ENCODE measurements around the gene TXNIP. TPM values are rescaled to one million over a fixed set of nuclear protein-coding genes. Genes with fewer than 3 reads are reported as not detected.
"Not testable (repeated sequence)": the region's sequence is repeated elsewhere in the genome, so short reads cannot be mapped to it uniquely, and the experiment has no call there.

The TXNIP gene
- total RNA-seq, 1 donor from 2014 or later = 129 TPM

DNA sequence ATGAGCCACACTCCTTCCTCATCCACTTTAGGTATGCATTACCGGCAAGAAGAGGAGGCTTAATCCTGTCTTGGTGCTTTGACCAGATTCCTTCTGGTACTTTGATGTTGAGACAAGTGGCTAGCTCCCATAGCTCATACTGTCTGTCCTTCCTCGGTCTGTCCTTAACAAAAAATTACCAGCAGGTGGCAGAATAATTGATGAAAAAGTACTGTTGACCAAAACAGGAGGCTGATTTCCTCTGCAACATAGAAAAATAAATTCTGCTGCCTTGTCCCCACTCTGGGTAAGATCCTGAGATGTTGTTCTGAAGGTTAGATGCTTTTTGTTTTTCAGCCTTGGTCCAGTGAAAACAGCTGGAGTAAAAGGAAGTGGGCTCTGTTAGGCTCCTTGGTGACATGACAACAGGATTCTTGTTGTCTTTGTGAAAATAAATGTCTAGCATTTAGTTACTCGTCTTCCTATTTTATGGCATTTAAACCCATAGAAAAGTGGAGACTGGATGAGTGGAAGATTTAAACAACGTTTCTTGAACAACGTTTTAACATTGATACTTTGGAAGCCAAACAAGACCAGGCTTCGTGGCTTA lies 36.3 kb upstream of the TXNIP start:
- H3K27ac Mint-ChIP-seq = no peak overlapping the region
- TF ChIP-seq, protein P1, sequence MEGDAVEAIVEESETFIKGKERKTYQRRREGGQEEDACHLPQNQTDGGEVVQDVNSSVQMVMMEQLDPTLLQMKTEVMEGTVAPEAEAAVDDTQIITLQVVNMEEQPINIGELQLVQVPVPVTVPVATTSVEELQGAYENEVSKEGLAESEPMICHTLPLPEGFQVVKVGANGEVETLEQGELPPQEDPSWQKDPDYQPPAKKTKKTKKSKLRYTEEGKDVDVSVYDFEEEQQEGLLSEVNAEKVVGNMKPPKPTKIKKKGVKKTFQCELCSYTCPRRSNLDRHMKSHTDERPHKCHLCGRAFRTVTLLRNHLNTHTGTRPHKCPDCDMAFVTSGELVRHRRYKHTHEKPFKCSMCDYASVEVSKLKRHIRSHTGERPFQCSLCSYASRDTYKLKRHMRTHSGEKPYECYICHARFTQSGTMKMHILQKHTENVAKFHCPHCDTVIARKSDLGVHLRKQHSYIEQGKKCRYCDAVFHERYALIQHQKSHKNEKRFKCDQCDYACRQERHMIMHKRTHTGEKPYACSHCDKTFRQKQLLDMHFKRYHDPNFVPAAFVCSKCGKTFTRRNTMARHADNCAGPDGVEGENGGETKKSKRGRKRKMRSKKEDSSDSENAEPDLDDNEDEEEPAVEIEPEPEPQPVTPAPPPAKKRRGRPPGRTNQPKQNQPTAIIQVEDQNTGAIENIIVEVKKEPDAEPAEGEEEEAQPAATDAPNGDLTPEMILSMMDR (IDR thresholded peaks at IDR 0.05; ENCODE audit: unreplicated experiment) = peak; percentile 27
- H3K36me3 Mint-ChIP-seq = no peaks in the 10 kb centered on the region
- H3K4me1 Mint-ChIP-seq = peaks cover 7% of the 10 kb centered on the region
- peaks cover 1% of the 10 kb centered on the region for H3K27me3 Mint-ChIP-seq (ENCODE audit: low read depth)
- no peaks in the 10 kb centered on the region for H3K9me3 Mint-ChIP-seq
- DNase-seq (ENCODE audit: low spot score in 2 of 2, unreplicated experiment in 2 of 2) = no peak
- no peak overlapping the region for H3K4me3 Mint-ChIP-seq

DNA sequence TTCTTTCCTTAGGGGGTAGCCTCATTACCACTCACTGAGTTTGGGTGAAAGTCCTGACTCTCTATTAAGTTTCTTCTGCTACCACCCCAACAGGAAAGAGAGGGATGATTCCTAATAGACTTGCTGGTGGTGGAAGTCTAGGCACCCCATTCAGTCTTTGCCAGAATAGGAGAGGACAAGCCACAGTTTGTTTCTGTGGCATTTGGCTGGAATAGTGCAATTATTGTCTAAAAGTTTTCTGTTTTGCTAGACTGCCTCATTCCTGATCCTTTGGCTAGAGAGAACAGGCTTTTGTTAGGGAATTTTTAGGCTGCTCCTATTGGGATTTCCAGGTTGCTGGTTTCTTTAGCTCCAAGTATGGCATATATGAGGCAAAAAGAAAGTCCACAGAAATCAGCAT lies 35.1 kb upstream of the TXNIP start:
- H3K36me3 Mint-ChIP-seq = no peaks in the 10 kb centered on the region
- DNase-seq (ENCODE audit: low spot score in 2 of 2, unreplicated experiment in 2 of 2) = no peak
- no peak overlapping the region for H3K4me3 Mint-ChIP-seq
- no peaks in the 10 kb centered on the region for H3K9me3 Mint-ChIP-seq
- no peak overlapping the region for H3K27ac Mint-ChIP-seq
- TF ChIP-seq, protein P1 (IDR thresholded peaks at IDR 0.05; ENCODE audit: unreplicated experiment) = no peak
- H3K4me1 Mint-ChIP-seq = peaks cover 7% of the 10 kb centered on the region
- H3K27me3 Mint-ChIP-seq (ENCODE audit: low read depth) = peaks cover 1% of the 10 kb centered on the region

DNA sequence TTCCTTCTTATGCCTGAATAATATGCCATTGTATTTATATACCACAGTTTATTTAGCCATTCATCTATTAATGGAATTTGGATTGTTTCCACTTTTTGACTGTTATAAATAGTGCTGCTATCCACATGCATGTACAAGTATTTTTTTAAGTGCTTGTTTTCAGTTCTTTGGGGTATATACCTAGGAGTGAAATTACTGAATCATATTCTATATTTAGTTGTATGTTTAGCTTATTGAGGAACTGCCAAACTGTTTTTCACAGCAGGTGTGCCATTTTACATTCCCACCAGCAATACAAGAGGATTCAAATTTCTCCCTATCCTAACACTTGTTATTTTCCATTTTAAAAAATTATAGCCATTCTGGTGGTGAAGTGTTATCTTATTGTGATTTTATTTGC lies 32.7 kb upstream of the TXNIP start:
- Mint-ChIP-seq H3K27me3 (ENCODE audit: low read depth) (peaks cover 13% of the 10 kb centered on the region), H3K36me3 (no peaks in the 10 kb centered on the region), H3K27ac (no peak overlapping the region), H3K9me3 (no peaks in the 10 kb centered on the region), H3K4me3 (no peak overlapping the region), H3K4me1 (no peaks in the 10 kb centered on the region)
- TF ChIP-seq, protein P1 (IDR thresholded peaks at IDR 0.05; ENCODE audit: unreplicated experiment) = no peak
- DNase-seq (ENCODE audit: low spot score in 2 of 2, unreplicated experiment in 2 of 2) = no peak

DNA sequence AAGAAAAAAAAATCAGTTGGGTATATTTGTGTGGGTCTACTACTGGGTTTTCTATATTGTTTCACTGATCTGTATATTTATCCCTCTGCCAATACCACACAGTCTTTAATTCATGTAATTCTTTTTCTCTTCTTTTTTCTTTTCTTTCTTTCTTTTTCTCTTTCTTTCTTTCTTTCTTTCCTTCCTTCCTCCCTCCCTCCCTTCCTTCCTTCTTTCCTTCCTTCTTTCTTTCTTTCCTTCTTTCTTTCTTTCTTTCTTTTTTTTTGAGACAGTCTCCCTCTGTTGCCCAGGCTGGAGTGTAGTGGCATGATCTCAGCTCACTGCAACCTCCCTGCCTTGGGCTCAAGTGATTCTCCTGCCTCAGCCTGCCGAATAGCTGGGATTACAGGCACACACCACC lies 30.3 kb upstream of the TXNIP start:
- not testable (repeated sequence) for H3K36me3 Mint-ChIP-seq; H3K9me3 Mint-ChIP-seq; H3K4me1 Mint-ChIP-seq; H3K27ac Mint-ChIP-seq; DNase-seq (ENCODE audit: low spot score in 2 of 2, unreplicated experiment in 2 of 2); H3K4me3 Mint-ChIP-seq
- peaks cover 31% of the 10 kb centered on the region for H3K27me3 Mint-ChIP-seq (ENCODE audit: low read depth)

DNA sequence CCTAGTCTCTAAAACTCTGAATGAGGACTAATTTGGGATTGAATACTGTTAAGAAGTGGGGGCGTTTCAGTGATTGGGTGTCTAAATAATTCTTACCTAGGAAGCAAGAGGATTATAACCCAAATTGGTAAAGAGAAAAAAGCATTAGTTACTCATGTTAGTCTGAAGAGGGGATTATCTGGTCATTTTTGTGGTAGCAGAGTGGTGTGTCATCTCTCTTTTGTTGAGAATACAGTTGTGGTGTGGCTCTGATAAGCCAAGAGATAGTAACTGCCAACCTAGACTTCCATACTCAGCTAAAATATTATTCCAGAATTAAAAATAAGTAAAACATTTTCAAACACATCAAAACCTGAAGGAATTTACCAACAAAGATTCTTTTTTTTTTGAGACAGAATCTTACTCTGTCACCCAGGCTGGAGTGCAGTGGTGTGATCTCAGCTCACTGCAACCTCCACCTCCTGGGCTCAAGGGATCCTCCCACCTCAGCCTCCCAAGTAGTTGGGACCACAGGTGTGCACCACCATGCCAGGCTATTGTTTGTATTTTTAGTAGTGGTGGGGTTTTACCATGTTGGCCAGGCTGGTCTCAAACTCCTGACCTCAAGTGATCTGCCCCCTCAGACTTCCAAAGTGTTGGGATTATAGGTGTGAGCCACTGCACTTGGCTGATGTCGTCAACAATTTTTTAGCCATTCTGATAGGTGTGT lies 29.6 kb upstream of the TXNIP start:
- H3K4me1 Mint-ChIP-seq; H3K27ac Mint-ChIP-seq; H3K4me3 Mint-ChIP-seq; H3K36me3 Mint-ChIP-seq; H3K9me3 Mint-ChIP-seq; DNase-seq (ENCODE audit: low spot score in 2 of 2, unreplicated experiment in 2 of 2): not testable (repeated sequence)
- peaks cover 39% of the 10 kb centered on the region for H3K27me3 Mint-ChIP-seq (ENCODE audit: low read depth)

DNA sequence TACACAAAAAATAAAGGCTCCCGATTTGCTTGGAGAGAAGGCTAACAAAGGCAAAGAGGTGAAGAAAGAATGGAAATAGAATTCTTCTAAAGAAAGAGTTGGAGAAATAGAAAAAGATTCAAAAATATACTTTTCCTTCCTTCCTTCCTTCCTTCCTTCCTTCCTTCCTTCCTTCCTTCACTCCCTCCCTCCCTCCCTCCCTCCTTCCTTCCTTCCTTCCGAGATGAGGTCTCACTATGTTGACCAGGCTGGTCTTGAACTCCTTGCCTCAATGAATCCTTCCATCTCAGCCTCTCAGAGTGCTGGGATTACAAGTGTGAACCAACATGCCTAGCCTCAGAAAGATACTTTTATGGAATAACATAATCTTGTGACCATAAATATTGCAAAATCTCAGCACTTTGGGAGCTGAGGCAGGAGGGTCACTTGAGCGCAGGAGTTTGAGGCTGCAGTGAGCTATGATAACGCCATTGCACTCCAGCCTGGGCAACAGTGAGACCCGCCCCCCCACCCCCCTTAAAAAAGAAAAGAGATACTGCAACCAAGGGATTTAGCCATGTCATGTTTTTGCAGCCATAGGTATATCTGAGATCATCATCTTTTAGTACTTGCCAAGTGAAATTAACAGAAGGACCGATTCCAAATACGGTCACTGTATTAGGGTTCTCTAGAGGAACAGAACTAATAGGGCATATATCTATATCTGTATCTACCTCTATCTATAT lies 26.2 kb upstream of the TXNIP start:
- H3K27me3 Mint-ChIP-seq (ENCODE audit: low read depth) = peaks cover 71% of the 10 kb centered on the region
- no peaks in the 10 kb centered on the region for H3K9me3 Mint-ChIP-seq
- H3K4me1 Mint-ChIP-seq = peaks cover 2% of the 10 kb centered on the region
- H3K4me3 Mint-ChIP-seq = no peak overlapping the region
- TF ChIP-seq, protein P1 (IDR thresholded peaks at IDR 0.05; ENCODE audit: unreplicated experiment) = no peak
- no peak for DNase-seq (ENCODE audit: low spot score in 2 of 2, unreplicated experiment in 2 of 2)
- H3K36me3 Mint-ChIP-seq = no peaks in the 10 kb centered on the region
- H3K27ac Mint-ChIP-seq = no peak overlapping the region

All from mesothelial cell of epicardium (in vitro differentiated cells).